Stimulated activated CD8-positive, alpha-beta memory T cell treated with anti-CD3 and anti-CD28 coated beads, Interleukin-15, amount 100 ng/mL, for 48 hours (primary cell): Measurements from ENCODE around the gene LENG8.
"Not testable (repeated sequence)": the region's sequence is repeated elsewhere in the genome, so short reads cannot be mapped to it uniquely, and the experiment has no call there.

Experiments used
- DNase-seq, 2 donors: peaks; one replicate each; pipeline ENCODE4 v3.0.0-alpha.2; 2020; ENCODE audit warnings: low read depth in 2 of 2

The LENG8 gene

DNA sequence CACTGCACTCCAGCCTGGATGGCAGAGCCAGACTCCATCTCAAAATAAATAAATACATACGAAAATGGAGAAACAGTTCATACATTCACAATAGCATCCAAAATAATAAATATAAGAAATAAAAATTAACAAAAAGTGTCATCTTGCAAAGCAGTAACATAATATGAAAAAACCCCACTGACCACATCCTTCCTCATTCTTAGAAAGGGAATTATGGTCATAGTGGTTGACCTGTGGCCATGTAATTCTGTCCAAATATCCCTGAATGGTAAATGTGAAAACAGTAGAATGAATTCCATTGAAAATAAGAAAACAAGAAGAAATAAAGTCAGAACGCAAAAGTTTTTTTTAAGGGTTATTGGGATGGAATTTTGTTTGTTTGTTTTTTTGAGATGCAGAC lies 31.1 kb downstream of the LENG8 start:
- no peak for DNase-seq

DNA sequence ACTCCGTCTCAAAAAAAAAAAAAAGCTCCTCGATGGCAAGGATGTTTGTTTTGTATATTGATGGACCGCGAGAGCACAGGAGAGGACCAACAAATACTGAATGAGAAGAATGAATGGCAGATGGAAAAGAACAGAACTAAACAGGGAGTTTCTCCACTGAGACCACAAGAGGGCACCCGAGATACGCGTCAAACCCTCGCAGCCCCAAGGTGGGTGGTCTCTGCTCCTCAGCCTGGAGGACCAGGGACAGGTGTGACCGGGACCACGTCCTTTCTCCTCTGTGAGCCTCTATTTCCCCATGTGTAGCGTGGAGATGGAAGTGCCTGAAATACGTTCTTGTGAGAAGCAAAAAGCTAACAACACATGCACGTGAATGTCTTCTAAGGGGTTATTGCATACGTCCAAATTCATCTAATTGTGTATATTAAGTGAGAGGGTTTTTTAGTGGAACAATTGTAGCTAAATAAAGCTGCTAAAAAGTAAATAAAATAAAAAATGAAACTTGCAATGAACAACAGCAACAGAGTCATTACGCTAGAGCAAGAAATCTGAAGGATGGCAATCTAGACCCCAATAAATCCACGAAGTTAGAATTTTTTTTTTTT lies 32.4 kb downstream of the LENG8 start:
- no peak for DNase-seq

DNA sequence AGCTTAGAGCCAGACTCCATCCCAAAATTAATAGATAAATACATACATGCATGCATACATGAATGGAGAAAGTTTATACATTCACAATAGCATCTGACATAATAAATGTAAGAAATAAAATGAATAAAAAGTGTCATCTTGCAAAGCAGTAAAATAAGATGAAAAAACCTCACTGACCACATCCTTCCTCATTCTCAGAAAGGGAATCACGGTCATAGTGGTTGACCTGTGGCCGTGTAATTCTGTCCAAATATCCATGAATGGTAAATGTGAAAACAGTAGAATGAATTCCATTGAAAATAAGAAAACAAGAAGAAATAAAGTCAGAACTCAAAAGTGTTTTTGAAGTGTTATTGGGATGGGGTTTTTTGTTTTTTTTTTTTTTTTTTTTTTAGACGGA lies 33.9 kb downstream of the LENG8 start:
- DNase-seq = no peak

DNA sequence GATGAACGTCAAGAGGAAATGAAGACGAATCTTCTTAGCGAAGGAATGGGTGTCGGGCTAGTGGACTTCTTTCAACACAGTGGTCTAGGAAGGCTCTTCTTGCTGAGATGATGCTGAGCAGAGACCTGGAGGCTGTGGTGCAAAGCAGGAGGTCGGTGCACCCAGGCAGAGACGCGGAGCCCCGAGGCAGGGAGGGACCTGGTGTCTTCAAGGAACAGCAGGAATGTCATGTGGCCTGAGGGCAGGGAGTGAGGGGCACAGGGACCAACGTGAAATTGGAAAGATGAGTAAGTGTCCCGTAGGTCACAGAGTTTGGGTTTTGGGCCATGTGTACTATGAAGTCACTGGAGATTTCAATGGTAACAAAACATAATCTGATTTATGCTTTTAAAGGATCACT lies 35.5 kb downstream of the LENG8 start:
- DNase-seq = no peak

DNA sequence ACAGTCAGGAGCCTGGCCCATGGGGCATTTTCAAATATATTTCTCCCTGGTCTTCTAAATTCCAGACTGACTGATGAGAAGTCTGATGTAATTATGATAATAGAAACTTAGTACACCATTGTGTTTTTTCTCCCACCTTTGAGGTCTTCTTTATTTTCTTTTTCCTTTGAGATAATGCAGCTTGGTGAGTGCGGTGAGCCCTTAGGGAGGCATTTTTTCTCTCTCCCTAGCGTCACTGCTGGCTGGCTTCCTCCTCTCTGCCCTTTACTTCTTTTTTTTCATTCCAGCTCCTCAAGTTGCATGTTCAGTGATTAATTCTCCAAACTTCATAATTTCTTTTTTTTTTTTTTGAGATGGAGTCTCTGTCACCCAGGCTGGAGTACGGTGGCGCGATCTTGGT lies 36.9 kb downstream of the LENG8 start:
- no peak for DNase-seq

DNA sequence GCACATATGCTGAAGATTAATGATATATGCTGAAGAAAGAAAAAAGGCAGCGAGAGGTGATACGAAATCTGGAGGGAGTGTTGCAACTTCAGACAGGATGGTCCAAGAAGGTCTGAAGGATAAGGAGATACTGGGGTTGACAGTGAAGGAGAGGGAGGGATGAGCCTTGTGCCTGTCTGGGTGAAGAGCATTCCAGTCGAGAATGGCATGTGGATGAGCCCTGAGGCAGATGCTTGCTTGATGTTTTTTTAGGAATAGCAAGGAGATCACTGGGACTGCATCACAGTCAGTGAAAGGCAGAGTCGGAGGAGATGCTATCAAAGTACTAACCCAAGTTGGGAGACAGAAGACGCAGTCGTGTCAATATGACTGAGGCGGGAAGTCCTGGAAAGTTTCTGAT lies 40.3 kb downstream of the LENG8 start:
- DNase-seq = no peak

DNA sequence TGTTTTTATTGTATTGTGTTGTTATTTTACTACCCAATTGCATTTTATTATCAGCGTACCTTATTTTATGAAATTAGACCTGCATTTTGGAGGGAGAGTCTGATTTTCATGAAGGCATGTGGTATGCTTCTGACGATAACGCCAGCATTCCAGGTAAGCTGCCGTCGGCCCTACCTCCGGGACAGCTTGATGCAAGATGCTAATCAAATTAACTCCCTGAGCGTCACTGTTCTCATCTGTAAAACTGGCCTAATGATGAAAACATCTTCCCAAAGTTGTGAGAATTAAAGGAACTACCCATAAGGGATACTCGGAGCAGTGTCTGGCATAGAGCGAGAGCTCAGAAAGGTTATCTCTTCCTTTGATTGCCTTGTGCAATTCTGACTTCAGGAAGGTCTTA lies 40.8 kb downstream of the LENG8 start:
- no peak for DNase-seq

DNA sequence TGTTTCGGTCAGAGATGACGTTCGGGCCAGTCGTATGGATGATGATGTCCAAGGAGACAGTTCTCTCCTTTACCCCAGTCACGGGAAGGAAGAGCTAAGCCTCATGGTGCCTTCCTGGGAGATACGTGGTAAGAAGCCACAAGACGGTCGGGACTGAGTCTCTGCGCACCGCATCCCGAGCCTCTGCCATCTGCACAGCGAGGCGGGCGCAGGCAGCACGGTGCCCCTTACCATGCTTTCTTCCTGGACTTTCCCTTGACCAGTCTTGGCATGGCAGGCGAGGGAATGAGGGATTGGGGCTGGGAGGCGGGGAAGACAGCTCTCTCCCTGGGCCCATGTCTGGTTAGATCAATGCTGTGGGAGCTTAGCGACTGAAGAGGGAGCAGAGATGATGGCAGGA lies 43.6 kb downstream of the LENG8 start:
- no peak for DNase-seq

DNA sequence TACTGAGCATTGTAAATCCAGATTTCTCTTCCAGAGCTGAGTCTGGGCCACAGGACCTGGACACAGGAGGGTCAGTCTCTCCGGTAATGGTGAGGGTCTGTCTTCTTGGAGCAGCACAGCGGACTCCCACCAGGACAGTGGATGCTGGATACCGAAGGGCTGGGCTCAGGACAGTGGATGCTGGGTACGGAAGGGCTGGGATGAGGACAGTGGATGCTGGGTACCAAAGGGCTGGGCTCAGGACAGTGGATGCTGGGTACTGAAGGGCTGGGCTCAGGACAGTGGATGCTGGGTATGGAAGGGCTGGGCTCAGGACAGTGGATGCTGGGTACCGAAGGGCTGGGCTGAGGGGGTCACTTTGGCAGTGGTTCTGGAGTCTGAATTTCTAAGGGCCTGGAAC lies 44.1 kb downstream of the LENG8 start:
- DNase-seq = not testable (repeated sequence)

DNA sequence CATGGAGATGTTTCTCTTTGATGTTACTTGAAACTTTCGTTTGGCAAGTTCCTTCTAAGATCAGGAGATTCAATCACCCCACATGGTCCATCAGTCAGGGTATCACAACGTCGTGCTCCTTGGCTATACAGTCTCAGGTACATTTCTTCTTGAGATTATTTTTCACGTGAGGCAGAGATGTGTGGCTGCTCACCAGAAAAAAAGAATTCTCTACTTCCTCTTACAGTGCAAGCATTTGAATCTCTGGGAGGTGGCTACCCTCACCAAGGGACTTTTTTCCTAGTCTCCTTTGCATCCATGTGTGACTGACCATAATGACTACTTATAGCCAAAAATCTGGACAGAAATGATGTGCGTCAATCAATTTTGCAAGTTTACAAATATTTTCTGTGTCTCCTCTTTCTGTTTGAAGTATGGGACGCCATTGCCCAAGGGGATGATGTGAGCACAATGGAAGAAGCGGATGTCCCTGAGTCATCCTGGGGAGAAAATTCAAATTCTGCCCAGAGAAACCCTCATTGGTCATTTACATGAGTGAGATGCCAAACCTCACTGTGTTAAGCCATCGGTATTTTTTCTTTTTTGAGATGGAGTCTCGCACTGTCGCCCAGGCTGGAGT lies 45.1 kb downstream of the LENG8 start:
- no peak for DNase-seq

DNA sequence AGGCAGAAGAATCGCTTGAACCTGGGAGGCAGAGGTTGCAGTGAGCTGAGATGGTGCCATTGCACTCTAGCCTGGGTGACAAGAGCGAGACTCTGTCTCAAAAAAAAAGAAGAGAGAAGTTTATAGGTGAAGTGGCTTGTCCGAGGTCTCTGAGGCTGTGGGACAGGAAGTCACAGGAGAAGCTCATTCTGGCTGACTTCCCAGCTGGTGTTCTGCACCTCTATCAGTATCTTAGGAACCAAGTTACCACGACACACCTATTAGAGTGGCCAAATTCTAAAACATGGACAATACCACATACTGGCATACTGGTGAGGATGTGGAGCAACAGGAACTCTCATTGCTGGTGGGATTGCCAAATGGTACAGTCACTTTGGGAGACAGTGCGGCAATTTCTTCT lies 46.3 kb downstream of the LENG8 start:
- DNase-seq = not testable (repeated sequence)

DNA sequence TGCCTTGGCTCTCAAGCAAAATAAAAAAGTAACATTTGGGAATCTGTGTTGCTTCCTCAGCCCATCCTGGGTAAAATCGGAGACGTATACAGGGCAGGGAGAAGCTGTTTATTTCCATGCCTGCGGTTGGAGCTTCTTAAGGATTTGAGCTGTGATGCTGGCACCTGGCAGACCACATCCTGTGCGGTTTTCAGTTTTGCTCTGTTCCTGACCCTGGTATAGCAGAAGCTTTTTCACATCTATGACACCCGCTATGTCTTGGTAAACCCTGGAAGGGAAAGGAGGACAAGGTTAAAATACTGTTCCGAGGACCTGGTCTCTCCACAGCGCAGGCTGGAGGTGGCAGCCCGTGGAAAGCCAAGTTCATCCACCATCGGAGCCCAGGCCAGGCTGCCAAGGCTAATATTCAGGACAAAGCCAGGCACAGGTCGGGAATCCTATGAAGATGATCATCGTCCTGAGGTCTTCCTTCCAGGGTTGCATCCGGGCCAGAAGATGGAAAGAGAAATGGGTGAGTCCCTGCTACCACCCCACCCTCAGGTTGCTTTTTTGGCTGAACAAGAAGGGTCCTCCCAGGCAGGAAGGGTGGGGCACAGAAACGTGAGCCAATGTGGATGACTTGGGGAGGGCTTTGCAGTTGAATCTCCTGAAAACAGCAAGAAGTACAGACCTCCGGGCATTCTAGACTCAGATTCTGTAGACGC lies 48.9 kb downstream of the LENG8 start:
- DNase-seq = not testable (repeated sequence)

DNA sequence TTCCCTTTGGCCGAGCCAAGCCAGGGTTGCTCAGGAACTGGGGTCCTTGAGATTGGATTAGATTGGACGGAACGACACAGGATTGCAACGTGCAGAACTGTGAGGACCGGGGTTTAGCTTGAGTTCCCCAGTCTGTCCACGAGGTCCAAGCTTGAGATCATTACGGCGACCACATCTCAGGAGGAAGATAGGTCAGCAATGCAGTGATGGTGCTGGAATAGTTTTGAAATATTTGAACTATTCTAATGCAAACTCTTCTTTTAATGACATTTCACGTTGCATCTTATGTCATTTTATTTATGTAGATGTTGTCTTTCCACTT lies 49.4 kb downstream of the LENG8 start:
- not testable (repeated sequence) for DNase-seq

DNA sequence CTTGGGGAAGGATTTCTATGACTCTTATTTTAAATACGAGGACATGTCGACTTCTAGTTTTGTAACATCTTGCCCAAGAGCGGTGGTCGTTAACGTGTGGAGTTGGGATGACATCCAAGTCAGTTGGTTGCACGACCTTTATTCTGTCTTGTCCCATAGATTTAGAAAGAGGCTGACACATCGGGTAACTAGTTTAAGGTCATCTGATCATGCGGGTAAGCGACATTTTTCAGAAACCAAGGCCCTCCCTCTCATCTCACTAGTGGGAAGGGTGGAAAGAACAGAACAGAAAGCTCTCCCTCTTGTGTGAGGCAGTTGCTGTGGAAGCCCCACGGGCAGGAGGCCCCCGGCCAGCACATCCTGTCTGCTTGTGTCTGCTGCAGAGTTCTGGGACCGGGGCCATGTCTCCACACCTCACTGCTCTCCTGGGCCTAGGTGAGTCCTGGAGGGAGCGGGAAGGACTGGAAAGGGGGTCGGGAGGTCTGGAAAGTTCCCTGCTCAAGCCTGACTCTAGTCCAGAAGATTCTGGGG lies 53.6 kb downstream of the LENG8 start, which contains the start of gene LAIR2:
Gene LAIR2, plus strand, starts transcription at position 314 of the 531 bp plus-strand sequence. Its CDS starts 88 bp downstream, at position 402.
- DNase-seq = no peak

DNA sequence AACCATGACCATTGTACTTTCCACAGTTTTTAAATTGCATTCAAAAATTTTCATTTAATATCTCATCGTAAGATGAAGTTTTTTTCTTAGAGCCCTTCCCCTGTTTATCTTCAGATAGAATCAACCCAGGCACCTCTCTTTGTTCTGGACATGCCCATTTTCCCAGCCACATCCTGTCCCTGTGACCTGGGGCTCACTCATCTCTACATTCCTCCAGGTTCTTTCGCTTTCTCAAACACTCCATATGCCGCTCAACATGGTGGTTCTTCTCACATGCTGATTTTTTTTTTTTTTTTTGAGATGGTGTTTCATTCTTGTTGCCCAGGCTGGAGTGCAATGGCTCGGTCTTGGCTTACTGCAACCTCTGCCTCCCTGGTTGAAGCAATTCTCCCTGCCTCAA lies 56.5 kb downstream of the LENG8 start:
- DNase-seq = not testable (repeated sequence)

DNA sequence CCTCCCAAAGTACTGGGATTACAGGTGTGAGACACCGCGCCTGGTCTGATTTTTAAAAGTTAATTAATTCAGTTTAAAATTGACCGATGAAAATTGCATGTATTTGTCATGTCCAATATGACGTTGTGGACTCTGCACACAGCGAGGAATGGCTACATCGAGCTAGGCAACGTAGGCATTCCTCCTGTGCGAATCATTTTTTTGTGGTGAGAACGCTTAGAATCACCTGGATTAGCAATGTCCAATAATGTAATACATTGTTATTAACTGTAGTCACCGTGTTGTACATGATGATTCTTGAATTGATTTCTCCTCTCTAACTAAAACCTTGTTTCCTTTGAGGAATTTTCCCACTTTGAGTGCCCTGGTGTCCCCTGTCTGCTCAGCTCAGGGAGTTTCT lies 57.1 kb downstream of the LENG8 start:
- DNase-seq = no peak

DNA sequence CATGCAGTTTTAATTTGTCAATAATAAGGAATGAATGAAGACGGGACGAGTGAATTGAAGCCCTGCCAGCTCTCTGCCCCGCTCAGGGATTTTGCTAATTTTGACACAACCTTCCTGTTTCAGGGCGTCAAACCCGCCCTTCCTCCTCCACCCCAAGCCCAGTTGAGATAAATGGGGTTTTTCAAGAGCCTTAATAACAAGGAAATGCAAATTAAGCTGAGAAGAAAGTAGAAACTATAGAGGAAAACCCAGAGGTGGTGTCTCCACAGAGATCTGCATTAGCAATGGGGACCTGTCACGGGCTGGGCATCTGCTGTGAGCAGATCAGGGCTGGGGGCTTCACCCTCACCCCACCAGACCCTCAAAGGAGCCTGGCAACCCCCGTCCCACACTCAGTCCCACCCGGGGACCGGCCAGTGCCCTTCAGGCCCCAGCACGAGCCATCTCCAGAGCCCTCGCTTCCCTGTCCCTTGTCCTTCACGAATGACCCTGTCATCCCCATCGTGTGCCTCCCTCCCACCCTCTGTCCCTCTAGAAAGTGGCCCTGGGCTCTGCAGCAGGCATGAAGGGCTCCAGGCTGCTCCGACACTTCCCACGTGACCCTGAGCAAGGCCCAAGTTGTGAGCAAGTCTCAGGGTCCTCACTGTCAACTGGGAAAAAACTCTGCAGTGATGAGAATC lies 58.2 kb downstream of the LENG8 start:
- not testable (repeated sequence) for DNase-seq

DNA sequence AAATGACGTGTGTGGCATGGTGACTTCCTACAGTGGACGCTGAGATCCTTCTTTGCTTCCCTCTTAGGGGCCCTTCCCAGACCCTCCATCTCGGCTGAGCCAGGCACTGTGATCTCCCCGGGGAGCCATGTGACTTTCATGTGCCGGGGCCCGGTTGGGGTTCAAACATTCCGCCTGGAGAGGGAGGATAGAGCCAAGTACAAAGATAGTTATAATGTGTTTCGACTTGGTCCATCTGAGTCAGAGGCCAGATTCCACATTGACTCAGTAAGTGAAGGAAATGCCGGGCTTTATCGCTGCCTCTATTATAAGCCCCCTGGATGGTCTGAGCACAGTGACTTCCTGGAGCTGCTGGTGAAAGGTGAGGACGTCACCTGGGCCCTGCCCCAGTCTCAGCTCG lies 58.8 kb downstream of the LENG8 start:
- no peak for DNase-seq

DNA sequence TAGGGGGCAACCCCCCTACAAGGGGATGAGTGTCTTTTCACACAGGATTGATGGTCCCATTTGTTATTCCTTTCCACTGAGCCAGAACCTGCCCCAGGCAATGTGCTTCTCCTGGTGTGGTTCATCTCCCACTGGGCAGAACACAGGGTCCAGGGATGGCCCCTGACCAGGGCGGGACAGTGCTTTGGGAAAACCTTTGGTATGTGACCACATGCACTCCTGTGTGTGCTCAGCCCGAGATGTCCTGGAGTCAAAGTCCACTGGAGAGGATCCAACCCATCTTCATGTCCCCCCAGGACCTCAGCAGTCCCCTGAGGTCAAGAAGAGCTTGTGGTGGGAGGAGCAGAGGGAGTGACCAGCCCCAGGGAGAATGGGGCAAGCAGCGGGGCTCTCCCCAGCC lies 59.5 kb downstream of the LENG8 start:
- not testable (repeated sequence) for DNase-seq

DNA sequence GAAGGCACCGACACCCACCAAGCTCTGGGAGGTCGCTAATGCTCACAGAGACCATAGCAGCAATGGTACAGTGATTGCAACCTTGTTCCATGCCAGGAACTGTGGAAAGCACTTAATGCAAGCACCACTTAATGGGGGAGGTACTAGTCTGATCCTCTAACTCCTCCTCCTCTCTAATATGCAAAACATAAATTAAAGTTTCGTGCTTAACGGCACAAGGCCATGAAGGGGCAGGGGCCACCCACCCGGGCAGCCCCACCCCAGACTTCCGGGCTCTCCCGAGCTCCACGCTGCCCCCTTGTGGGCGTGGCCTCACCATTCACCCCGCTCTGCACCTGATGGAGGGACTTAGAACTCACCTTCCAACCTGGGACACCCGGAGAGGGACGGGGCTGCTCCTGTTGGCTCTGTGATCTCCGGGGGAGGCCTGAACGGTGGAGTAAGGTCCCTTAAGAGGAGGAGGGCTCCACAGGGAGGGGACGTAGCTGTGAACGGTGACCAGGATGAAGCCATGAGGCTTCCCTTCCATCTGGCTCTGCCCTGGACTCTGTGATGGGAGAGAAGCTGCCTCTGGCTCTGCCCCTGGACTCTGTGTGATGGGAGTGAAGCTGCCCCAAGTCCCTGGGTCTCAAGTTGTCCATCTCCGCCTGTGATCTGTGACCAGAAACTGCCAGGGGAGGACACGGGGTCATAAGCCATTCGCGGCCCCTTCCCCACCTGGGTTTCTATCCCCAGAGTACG lies 60.4 kb downstream of the LENG8 start:
- DNase-seq = not testable (repeated sequence)
